ENCODE results near the gene MIGA2.

DNA sequence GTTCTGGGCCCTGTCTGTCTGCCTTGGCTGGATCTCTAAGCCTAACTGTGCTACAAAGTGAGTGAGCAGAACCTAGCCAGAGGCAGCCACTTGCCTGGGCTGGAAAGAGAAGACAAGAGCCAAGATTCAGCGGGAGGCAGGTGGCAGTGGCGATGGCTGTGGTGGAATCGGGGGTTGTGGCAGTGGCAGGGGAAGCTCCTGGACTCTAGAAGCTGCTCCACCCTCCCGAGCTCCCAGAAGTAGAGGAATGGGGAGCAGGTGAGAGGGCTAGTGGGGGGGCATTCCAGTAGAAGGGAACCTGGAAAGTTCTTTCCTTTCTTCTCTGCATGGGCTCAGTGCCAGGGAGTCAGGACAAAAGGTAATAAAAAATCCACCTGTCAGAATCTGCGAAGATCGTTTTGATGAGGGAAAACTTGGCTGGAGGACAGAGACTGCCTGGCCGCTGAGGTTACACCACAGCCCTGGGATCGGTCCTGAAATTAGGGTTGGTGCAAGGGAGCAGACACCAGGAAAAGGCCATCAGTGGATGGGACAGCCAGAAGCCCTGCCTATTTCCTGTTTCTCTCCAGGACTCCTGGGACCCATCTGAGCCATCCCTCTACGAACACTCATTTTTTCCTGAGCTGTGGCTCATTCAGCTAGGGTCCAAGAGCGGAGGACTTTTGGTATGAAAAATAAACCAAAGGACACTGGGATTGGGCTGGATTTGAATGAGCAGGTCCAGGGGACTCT is 72.5 kb downstream of the MIGA2 start:
- TF ChIP-seq EZH2 (IDR thresholded peaks at IDR 0.05) (no peak), POLR2A (IDR thresholded peaks at IDR 0.05; ENCODE audit: borderline replicate concordance, extremely low read depth, insufficient read depth, insufficient read length) (no peak), SP1 (IDR thresholded peaks at IDR 0.05; ENCODE audit: low read depth) (no peak), EZH2phosphoT487 (IDR thresholded peaks at IDR 0.05; ENCODE audit: borderline replicate concordance) (no peak), YY1 (IDR thresholded peaks at IDR 0.05; ENCODE audit: extremely low read depth, insufficient replicate concordance, low read depth, low read length) (no peak), ZFX (IDR thresholded peaks at IDR 0.05) (no peak), JUND (IDR thresholded peaks at IDR 0.05) (no peak), POLR2AphosphoS5 (IDR thresholded peaks at IDR 0.05; ENCODE audit: low read depth, low read length) (no peak), TCF7L2 (IDR thresholded peaks at IDR 0.05; ENCODE audit: borderline replicate concordance, extremely low read depth, insufficient read depth, insufficient read length) (no peak), SRF (IDR thresholded peaks at IDR 0.05; ENCODE audit: low read depth) (no peak), CBX3 (IDR thresholded peaks at IDR 0.05; ENCODE audit: low read depth) (no peak)
- TF ChIP-seq, protein P1, sequence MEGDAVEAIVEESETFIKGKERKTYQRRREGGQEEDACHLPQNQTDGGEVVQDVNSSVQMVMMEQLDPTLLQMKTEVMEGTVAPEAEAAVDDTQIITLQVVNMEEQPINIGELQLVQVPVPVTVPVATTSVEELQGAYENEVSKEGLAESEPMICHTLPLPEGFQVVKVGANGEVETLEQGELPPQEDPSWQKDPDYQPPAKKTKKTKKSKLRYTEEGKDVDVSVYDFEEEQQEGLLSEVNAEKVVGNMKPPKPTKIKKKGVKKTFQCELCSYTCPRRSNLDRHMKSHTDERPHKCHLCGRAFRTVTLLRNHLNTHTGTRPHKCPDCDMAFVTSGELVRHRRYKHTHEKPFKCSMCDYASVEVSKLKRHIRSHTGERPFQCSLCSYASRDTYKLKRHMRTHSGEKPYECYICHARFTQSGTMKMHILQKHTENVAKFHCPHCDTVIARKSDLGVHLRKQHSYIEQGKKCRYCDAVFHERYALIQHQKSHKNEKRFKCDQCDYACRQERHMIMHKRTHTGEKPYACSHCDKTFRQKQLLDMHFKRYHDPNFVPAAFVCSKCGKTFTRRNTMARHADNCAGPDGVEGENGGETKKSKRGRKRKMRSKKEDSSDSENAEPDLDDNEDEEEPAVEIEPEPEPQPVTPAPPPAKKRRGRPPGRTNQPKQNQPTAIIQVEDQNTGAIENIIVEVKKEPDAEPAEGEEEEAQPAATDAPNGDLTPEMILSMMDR (IDR thresholded peaks at IDR 0.05 in 2 of 3, conservative IDR thresholded peaks at IDR 0.05 in 1 of 3; ENCODE audit: borderline replicate concordance in 1 of 3, insufficient read depth in 1 of 3, low read depth in 2 of 3, low read length in 2 of 3) = no peak
- TF ChIP-seq, protein P2, sequence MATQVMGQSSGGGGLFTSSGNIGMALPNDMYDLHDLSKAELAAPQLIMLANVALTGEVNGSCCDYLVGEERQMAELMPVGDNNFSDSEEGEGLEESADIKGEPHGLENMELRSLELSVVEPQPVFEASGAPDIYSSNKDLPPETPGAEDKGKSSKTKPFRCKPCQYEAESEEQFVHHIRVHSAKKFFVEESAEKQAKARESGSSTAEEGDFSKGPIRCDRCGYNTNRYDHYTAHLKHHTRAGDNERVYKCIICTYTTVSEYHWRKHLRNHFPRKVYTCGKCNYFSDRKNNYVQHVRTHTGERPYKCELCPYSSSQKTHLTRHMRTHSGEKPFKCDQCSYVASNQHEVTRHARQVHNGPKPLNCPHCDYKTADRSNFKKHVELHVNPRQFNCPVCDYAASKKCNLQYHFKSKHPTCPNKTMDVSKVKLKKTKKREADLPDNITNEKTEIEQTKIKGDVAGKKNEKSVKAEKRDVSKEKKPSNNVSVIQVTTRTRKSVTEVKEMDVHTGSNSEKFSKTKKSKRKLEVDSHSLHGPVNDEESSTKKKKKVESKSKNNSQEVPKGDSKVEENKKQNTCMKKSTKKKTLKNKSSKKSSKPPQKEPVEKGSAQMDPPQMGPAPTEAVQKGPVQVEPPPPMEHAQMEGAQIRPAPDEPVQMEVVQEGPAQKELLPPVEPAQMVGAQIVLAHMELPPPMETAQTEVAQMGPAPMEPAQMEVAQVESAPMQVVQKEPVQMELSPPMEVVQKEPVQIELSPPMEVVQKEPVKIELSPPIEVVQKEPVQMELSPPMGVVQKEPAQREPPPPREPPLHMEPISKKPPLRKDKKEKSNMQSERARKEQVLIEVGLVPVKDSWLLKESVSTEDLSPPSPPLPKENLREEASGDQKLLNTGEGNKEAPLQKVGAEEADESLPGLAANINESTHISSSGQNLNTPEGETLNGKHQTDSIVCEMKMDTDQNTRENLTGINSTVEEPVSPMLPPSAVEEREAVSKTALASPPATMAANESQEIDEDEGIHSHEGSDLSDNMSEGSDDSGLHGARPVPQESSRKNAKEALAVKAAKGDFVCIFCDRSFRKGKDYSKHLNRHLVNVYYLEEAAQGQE (IDR thresholded peaks at IDR 0.05; ENCODE audit: low read depth) = no peak
- TF ChIP-seq, protein P3, sequence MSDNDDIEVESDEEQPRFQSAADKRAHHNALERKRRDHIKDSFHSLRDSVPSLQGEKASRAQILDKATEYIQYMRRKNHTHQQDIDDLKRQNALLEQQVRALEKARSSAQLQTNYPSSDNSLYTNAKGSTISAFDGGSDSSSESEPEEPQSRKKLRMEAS (IDR thresholded peaks at IDR 0.05) = no peak
